Osteoblast (primary cell): ENCODE results near the gene FFAR1. TPM values are rescaled to one million over a fixed set of nuclear protein-coding genes. Genes with fewer than 3 reads are reported as not detected.
"Not testable (repeated sequence)": the region's sequence is repeated elsewhere in the genome, so short reads cannot be mapped to it uniquely, and the experiment has no call there.

Experiments
- DNase-seq: peaks from one replicate; pipeline ENCODE4 v3.0.0; 2011; ENCODE audit warnings: low spot score, mixed read lengths; ENCODE audit not compliant: insufficient read length; ENCODE audit errors: missing footprints
- H2AFZ ChIP-seq: 2 replicates; pipeline ENCODE4 v1.6.0; 2011; ENCODE audit warnings: mild to moderate bottlenecking, low read length
- H3K27ac ChIP-seq: 2 replicates; pipeline ENCODE4 v1.5.1; 2011; ENCODE audit warnings: mild to moderate bottlenecking, low read depth, low read length, moderate library complexity
- H3K27me3 ChIP-seq: 2 replicates; pipeline ENCODE4 v1.6.0; 2012; ENCODE audit warnings: mild to moderate bottlenecking, control low read depth, inconsistent platforms, low read length, moderate library complexity; ENCODE audit not compliant: insufficient read depth
- H3K36me3 ChIP-seq: 2 replicates; pipeline ENCODE4 v1.5.1; 2011; ENCODE audit warnings: mild to moderate bottlenecking, low read length, control low read depth, moderate library complexity; ENCODE audit not compliant: insufficient read depth
- H3K4me1 ChIP-seq: 2 replicates; pipeline ENCODE4 v1.5.1; 2011; ENCODE audit warnings: mild to moderate bottlenecking, low read length, control low read depth, moderate library complexity; ENCODE audit not compliant: insufficient read depth
- H3K4me2 ChIP-seq: 2 replicates; pipeline ENCODE4 v1.6.0; 2011; ENCODE audit warnings: mild to moderate bottlenecking, low read length; ENCODE audit not compliant: insufficient read depth
- H3K4me3 ChIP-seq: fragments of 200-600 bp; sonication (generic); 3 replicates; pipeline ENCODE4 v1.5.1; 2012; ENCODE audit warnings: mild to moderate bottlenecking, low read length, inconsistent platforms; ENCODE audit not compliant: insufficient read depth
- H3K79me2 ChIP-seq: 2 replicates; pipeline ENCODE4 v1.6.0; 2012; ENCODE audit warnings: mild to moderate bottlenecking, low read length, control low read depth, inconsistent platforms; ENCODE audit not compliant: insufficient read depth
- H3K9me3 ChIP-seq: 2 replicates; pipeline ENCODE4 v1.5.1; 2011; ENCODE audit warnings: low read depth, low read length, control low read depth
- H4K20me1 ChIP-seq: 2 replicates; pipeline ENCODE4 v1.6.0; 2012; ENCODE audit warnings: mild to moderate bottlenecking, low read length, control low read depth; ENCODE audit not compliant: insufficient read depth
- CTCF ChIP-seq: IDR thresholded peaks from 2 replicates; pipeline ENCODE4 v1.5.1; 2011; ENCODE audit warnings: mild to moderate bottlenecking, low read depth, low read length, moderate library complexity; ENCODE audit errors: extremely low read depth
- total RNA-seq: library from RNA; depleted of rRNA; stranded (reverse); fragments of >200 nt; gene quantifications from 2 replicates; pipeline ENCODE4 v1.2.3, GENCODE V29; 2012

Gene FFAR1
- total RNA-seq, 1 donor = not detected

GRCh38 chr19:35368378-35368777, 20.7 kb downstream of the FFAR1 start:
- no peak overlapping the region for H3K4me3 ChIP-seq
- no peaks in the 10 kb centered on the region for H3K9me3 ChIP-seq
- no peaks in the 10 kb centered on the region for H3K79me2 ChIP-seq
- no peak for DNase-seq
- no peaks in the 10 kb centered on the region for H4K20me1 ChIP-seq
- no peaks in the 10 kb centered on the region for H3K27me3 ChIP-seq
- no peak for TF ChIP-seq CTCF
- no peak overlapping the region for H2AFZ ChIP-seq
- no peaks in the 10 kb centered on the region for H3K36me3 ChIP-seq
- H3K27ac ChIP-seq = no peak overlapping the region
- H3K4me2 ChIP-seq = no peak overlapping the region
- H3K4me1 ChIP-seq = no peaks in the 10 kb centered on the region

DNA sequence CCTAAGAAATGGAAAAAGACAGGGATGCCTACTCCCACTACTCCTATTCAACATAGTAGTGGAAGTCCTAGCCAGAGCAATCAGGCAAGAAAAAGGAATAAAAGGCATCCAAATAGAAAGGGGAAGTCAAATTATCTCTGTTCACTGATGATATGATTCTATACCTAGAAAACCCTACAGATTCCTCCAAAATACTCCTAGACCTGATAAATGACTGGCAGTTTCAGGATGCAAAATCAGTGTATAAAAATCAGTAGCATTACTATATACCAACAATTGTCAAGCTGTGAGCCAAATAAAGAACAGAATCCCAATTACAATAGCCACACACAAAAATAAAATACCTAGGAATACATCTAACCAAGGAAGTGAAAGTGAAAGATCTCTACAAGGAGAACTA, 21.8 kb downstream of the FFAR1 start:
- Histone ChIP-seq H3K9me3 (no peaks in the 10 kb centered on the region), H3K79me2 (no peaks in the 10 kb centered on the region), H3K36me3 (no peaks in the 10 kb centered on the region), H3K4me2 (no peak overlapping the region), H3K4me1 (no peaks in the 10 kb centered on the region), H3K27ac (no peak overlapping the region), H2AFZ (no peak overlapping the region), H4K20me1 (no peaks in the 10 kb centered on the region), H3K27me3 (no peaks in the 10 kb centered on the region), H3K4me3 (no peak overlapping the region)
- DNase-seq = no peak
- no peak for TF ChIP-seq CTCF

GRCh38 chr19:35370722-35371121, 23.0 kb downstream of the FFAR1 start, which contains the start of gene GPR42:
Gene GPR42 (plus strand): TSS chr19:35371068. CDS start chr19:35371360, 292 bp downstream.
- no peaks in the 10 kb centered on the region for H3K36me3 ChIP-seq
- TF ChIP-seq CTCF = no peak
- H2AFZ ChIP-seq = no peak within 1 kb of the TSS
- no peak within 1 kb of the TSS for H3K27ac ChIP-seq
- no peaks in the 10 kb centered on the region for H4K20me1 ChIP-seq
- no peak within 1 kb of the TSS for H3K4me2 ChIP-seq
- H3K27me3 ChIP-seq = no peaks in the 10 kb centered on the region
- H3K9me3 ChIP-seq = no peaks in the 10 kb centered on the region
- no peak for DNase-seq
- H3K4me3 ChIP-seq = no peak within 1 kb of the TSS
- no peaks in the 10 kb centered on the region for H3K79me2 ChIP-seq
- H3K4me1 ChIP-seq = no peaks in the 10 kb centered on the region

DNA sequence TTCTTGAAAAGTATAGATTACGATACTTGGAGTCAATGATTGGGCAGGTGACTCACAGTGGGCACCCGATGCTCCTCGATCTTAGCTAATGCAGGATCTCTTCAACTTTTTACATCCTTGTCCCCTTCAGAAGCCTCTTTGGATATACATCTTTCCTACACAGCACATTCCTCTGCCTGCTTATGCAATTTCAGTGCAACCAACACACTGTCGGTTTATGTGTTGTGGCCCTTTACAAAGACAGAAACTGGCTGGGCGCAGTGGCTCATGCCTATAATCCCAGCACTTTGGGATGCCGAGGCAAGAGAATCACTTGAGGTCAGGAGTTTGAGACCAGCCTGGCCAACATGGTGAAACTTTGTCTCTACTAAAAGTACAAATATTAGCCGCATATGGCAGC, 25.8 kb downstream of the FFAR1 start:
- no peak for DNase-seq
- Histone ChIP-seq H3K27me3 (no peaks in the 10 kb centered on the region), H3K36me3 (no peaks in the 10 kb centered on the region), H3K9me3 (no peaks in the 10 kb centered on the region), H3K4me2 (no peak overlapping the region), H3K27ac (no peak overlapping the region), H2AFZ (no peak overlapping the region), H3K79me2 (no peaks in the 10 kb centered on the region), H3K4me1 (no peaks in the 10 kb centered on the region), H3K4me3 (no peak overlapping the region), H4K20me1 (no peaks in the 10 kb centered on the region)
- TF ChIP-seq CTCF = no peak

DNA sequence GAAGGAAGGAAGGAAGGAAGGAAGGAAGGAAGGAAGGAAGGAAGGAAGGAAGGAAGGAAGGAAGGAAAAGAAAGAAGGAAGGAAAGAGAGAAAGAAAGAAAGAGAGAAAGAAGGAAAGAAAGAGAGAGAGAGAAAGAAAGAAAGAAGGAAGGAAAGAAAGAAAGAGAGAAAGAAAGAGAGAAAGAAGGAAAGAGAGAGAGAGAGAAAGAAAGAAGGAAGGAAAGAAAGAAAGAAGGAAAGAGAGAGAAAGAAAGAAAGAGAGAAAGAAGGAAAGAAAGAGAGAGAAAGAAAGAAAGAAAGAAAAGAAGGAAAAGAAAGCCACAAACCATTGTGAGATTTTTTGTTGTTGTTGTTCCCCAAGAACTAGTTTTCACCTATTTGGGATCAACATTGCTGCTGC, 26.3 kb downstream of the FFAR1 start:
- H2AFZ ChIP-seq, H4K20me1 ChIP-seq: not testable (repeated sequence)

More for the DNA sequence above, 26.3 kb downstream of the FFAR1 start:
- H3K79me2 ChIP-seq, H3K4me1 ChIP-seq, H3K27me3 ChIP-seq, H3K36me3 ChIP-seq, H3K4me3 ChIP-seq, DNase-seq, H3K27ac ChIP-seq, H3K9me3 ChIP-seq, H3K4me2 ChIP-seq: not testable (repeated sequence)
